HG02938 (cell line): Measurements from ENCODE around the gene DHTKD1.
A peak's percentile ranks its signal among the peaks of the same experiment; 100 is the strongest.
"Not testable (repeated sequence)": the region's sequence is repeated elsewhere in the genome, so short reads cannot be mapped to it uniquely, and the experiment has no call there.

Experiments used
- ATAC-seq: cut with Tn5 transposase; IDR thresholded peaks from one replicate; pipeline ENCODE4 v1.9.1; 2021; ENCODE audit warnings: mild to moderate bottlenecking, moderate library complexity; ENCODE audit not compliant: unreplicated experiment

The DHTKD1 gene

GRCh38 chr10:12062754-12063482, 5.8 kb upstream of the DHTKD1 start:
- ATAC-seq, result no peak

GRCh38 chr10:12063483-12063818, 5.3 kb upstream of the DHTKD1 start:
- no peak for ATAC-seq

- no peak for ATAC-seq
Observed at GRCh38 chr10:12067336-12067735, 1.4 kb upstream of the DHTKD1 start.

GRCh38 chr10:12071441-12071840, 2.7 kb downstream of the DHTKD1 start:
- ATAC-seq, result not testable (repeated sequence)

- no peak for ATAC-seq
Observed at GRCh38 chr10:12073526-12073925, 4.8 kb downstream of the DHTKD1 start.

- ATAC-seq, result no peak
Observed at GRCh38 chr10:12077580-12078180, 8.9 kb downstream of the DHTKD1 start.

- no peak for ATAC-seq
Observed at GRCh38 chr10:12081470-12081869, 12.7 kb downstream of the DHTKD1 start.

GRCh38 chr10:12081879-12082557, 13.3 kb downstream of the DHTKD1 start:
- no peak for ATAC-seq

GRCh38 chr10:12088919-12089318, 20.2 kb downstream of the DHTKD1 start:
- ATAC-seq, result no peak

GRCh38 chr10:12091421-12091820, 22.7 kb downstream of the DHTKD1 start:
- no peak for ATAC-seq

GRCh38 chr10:12097361-12097760, 28.6 kb downstream of the DHTKD1 start:
- not testable (repeated sequence) for ATAC-seq

- ATAC-seq, result no peak
Observed at GRCh38 chr10:12097791-12098190, 29.0 kb downstream of the DHTKD1 start.

GRCh38 chr10:12098966-12099365, 30.2 kb downstream of the DHTKD1 start:
- no peak for ATAC-seq

- no peak for ATAC-seq
Observed at GRCh38 chr10:12103802-12104201, 35.0 kb downstream of the DHTKD1 start.

GRCh38 chr10:12107781-12108180, 39.0 kb downstream of the DHTKD1 start:
- ATAC-seq, result no peak

GRCh38 chr10:12109286-12109685, 40.5 kb downstream of the DHTKD1 start:
- no peak for ATAC-seq

- ATAC-seq, result no peak
Observed at GRCh38 chr10:12111528-12111927, 42.8 kb downstream of the DHTKD1 start.

- no peak for ATAC-seq
Observed at GRCh38 chr10:12113627-12114026, 44.9 kb downstream of the DHTKD1 start.

GRCh38 chr10:12121673-12122072, 52.9 kb downstream of the DHTKD1 start:
- ATAC-seq, result no peak

GRCh38 chr10:12129222-12130111, 60.7 kb downstream of the DHTKD1 start, which contains the start of gene SEC61A2:
Gene SEC61A2 (plus strand): TSS chr10:12129677. CDS start chr10:12129788, 111 bp downstream.
- peak; percentile 74 for ATAC-seq

- ATAC-seq, result peak; percentile 46
Observed at GRCh38 chr10:12130237-12130872, 61.6 kb downstream of the DHTKD1 start.
